HL-60 (cell line): ENCODE data around the gene EEF1AKMT2.

ENCODE experiments used
- DNase-seq, 2 experiments: peaks; one replicate each; pipeline ENCODE4 v3.0.0-alpha.2; 2010 to 2020; ENCODE audit warnings: low read depth in 1 of 2, low spot score in 1 of 2
- H3K27ac ChIP-seq: fragments of 250-450 bp; sonication (Bioruptor Pico); replicated peaks from 2 replicates; pipeline ENCODE4 v1.5.1; 2020; ENCODE audit warnings: mild to moderate bottlenecking, moderate library complexity
- H3K27me3 ChIP-seq: fragments of 250-450 bp; sonication (Bioruptor Pico); 2 replicates; pipeline ENCODE4 v1.5.1; 2021; ENCODE audit warnings: mild to moderate bottlenecking, moderate library complexity; ENCODE audit not compliant: insufficient read depth, poor library complexity, severe bottlenecking
- H3K4me3 ChIP-seq: replicated peaks from 2 replicates; pipeline ENCODE4 v1.5.1; 2011; ENCODE audit warnings: mild to moderate bottlenecking, control low read depth, low read length; ENCODE audit not compliant: insufficient read depth
- GABPA ChIP-seq: IDR thresholded peaks from 2 replicates; pipeline ENCODE4 v1.6.1; 2012; ENCODE audit warnings: low read depth
- POLR2AphosphoS5 ChIP-seq: IDR thresholded peaks from 2 replicates; pipeline ENCODE4 v1.6.1; 2012; ENCODE audit warnings: low read depth
- SPI1 ChIP-seq: IDR thresholded peaks from 2 replicates; pipeline ENCODE4 v1.6.1; 2012; ENCODE audit warnings: low read depth, mild to moderate bottlenecking, borderline replicate concordance
- TF ChIP-seq, protein P1 (sequence below): IDR thresholded peaks from one replicate; pipeline ENCODE4 v1.5.1; 2011; ENCODE audit warnings: low read length, control low read depth, inconsistent platforms; ENCODE audit not compliant: insufficient read depth
- TF ChIP-seq, protein P2 (sequence below): IDR thresholded peaks from 2 replicates; pipeline ENCODE4 v1.6.1; 2012; ENCODE audit warnings: low read depth; ENCODE audit not compliant: insufficient replicate concordance

EEF1AKMT2 gene

DNA sequence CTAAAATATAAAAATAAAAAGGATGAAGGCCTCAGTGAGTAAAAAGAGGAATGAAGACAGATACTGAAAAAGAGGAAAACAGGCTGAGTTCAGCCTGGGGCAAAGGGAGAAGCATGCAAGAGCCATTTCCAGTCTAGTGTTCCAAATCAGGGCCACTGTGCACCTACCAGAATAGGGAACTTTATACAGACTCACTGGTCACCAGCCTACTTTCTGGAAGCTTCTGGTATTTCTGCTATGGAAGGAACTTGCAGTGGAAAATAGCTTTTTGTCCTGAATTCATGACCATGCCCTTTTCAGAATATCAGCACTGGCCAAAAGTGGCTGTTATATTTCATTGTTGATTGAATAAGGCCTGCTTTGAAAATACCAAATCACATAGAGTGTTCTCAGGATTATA lies 38.8 kb upstream of the EEF1AKMT2 start:
- H3K4me3 ChIP-seq = no peak overlapping the region
- no peak for TF ChIP-seq GABPA
- TF ChIP-seq SPI1 = no peak
- TF ChIP-seq, protein P1, sequence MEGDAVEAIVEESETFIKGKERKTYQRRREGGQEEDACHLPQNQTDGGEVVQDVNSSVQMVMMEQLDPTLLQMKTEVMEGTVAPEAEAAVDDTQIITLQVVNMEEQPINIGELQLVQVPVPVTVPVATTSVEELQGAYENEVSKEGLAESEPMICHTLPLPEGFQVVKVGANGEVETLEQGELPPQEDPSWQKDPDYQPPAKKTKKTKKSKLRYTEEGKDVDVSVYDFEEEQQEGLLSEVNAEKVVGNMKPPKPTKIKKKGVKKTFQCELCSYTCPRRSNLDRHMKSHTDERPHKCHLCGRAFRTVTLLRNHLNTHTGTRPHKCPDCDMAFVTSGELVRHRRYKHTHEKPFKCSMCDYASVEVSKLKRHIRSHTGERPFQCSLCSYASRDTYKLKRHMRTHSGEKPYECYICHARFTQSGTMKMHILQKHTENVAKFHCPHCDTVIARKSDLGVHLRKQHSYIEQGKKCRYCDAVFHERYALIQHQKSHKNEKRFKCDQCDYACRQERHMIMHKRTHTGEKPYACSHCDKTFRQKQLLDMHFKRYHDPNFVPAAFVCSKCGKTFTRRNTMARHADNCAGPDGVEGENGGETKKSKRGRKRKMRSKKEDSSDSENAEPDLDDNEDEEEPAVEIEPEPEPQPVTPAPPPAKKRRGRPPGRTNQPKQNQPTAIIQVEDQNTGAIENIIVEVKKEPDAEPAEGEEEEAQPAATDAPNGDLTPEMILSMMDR = no peak
- TF ChIP-seq POLR2AphosphoS5 = no peak
- TF ChIP-seq, protein P2, sequence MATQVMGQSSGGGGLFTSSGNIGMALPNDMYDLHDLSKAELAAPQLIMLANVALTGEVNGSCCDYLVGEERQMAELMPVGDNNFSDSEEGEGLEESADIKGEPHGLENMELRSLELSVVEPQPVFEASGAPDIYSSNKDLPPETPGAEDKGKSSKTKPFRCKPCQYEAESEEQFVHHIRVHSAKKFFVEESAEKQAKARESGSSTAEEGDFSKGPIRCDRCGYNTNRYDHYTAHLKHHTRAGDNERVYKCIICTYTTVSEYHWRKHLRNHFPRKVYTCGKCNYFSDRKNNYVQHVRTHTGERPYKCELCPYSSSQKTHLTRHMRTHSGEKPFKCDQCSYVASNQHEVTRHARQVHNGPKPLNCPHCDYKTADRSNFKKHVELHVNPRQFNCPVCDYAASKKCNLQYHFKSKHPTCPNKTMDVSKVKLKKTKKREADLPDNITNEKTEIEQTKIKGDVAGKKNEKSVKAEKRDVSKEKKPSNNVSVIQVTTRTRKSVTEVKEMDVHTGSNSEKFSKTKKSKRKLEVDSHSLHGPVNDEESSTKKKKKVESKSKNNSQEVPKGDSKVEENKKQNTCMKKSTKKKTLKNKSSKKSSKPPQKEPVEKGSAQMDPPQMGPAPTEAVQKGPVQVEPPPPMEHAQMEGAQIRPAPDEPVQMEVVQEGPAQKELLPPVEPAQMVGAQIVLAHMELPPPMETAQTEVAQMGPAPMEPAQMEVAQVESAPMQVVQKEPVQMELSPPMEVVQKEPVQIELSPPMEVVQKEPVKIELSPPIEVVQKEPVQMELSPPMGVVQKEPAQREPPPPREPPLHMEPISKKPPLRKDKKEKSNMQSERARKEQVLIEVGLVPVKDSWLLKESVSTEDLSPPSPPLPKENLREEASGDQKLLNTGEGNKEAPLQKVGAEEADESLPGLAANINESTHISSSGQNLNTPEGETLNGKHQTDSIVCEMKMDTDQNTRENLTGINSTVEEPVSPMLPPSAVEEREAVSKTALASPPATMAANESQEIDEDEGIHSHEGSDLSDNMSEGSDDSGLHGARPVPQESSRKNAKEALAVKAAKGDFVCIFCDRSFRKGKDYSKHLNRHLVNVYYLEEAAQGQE = no peak
- H3K27ac ChIP-seq = no peak overlapping the region
- H3K27me3 ChIP-seq = no peaks in the 10 kb centered on the region
- no peak for DNase-seq

DNA sequence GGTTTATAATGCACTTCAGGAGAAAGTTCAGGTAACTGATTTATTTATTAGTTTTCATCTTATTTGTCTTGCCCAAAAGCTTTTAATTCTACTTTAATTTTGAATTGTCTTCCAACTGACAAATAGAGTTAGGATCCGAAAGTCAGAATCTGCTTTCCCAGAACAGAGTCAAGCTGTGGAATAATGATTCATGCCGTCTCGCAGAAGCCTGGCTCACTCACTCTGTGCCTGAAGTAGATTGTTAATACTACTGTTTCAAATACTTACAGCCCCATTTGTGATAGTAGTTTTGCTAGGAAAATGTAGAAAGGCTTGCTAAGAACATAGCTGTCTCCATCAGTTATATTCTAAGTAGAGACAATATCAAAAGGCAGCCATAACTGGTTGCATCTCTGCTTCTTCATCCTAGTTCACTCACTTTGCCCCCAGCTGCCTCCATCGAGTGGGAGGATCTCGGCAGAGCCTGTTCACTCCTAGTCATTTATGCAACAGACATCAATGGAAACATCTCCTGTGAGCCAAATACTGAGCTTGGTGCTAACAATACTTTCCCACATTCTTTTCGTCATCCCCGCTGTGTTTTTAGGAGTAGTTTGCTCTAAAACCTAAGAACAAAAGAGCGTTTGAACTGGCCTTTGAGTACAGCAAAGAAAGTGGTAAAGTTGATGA lies 37.9 kb upstream of the EEF1AKMT2 start:
- Histone ChIP-seq H3K27me3 (no peaks in the 10 kb centered on the region), H3K27ac (no peak overlapping the region), H3K4me3 (no peak overlapping the region)
- TF ChIP-seq POLR2AphosphoS5 (no peak), GABPA (no peak), SPI1 (no peak)
- TF ChIP-seq, protein P2 = no peak
- TF ChIP-seq, protein P1 = no peak
- no peak for DNase-seq

DNA sequence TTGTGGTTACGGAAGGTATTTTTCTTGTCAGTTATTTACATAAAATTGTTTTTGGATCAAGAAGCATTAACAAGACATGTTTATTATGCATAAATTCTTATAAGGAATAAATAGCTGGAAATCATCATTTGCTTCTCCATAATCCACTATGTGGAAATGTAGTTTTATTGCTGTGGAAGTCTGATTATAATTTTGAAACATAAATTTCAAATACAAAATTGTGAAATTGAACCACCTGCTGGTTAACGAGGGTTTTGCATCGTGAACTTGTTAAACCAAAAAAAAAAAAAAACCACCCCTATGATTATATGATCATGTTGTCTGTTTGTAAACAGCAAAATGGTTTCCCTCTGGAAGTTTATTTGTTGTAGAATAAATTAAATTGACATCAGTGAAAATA lies 35.8 kb upstream of the EEF1AKMT2 start:
- Histone ChIP-seq H3K27me3 (no peaks in the 10 kb centered on the region), H3K27ac (no peak overlapping the region), H3K4me3 (no peak overlapping the region)
- peak in 1 of 2 experiments; percentile 8 for DNase-seq
- no peak for TF ChIP-seq POLR2AphosphoS5
- no peak for TF ChIP-seq GABPA
- TF ChIP-seq, protein P2 = no peak
- TF ChIP-seq SPI1 = no peak
- TF ChIP-seq, protein P1 = no peak
